Amygdala (tissue), 56 donors: ENCODE measurements around the gene MXRA8.
"Not testable (repeated sequence)": the region's sequence is repeated elsewhere in the genome, so short reads cannot be mapped to it uniquely, and the experiment has no call there.

Experiments
- DNase-seq, 56 donors: peaks; one replicate each; lab custom pipeline; 2025; lab: John Stamatoyannopoulos, UW

Gene MXRA8

GRCh38 chr1:1358433-1359271, at the start of gene MXRA8:
Gene MXRA8, minus strand, starts transcription at chr1:1358555. Its CDS starts 51 bp downstream, at chr1:1358504.
- DNase-seq: peak in 9 of 56 donors; percentile 17 to 58 (median 28)

- DNase-seq: no peak
Measured at GRCh38 chr1:1407636-1408318, 49.4 kb upstream of the MXRA8 start.

- DNase-seq: peak; percentile 60 to 97 (median 88)
Measured at GRCh38 chr1:1406821-1407635, 48.7 kb upstream of the MXRA8 start, which contains the start of gene MRPL20. Gene MRPL20, minus strand, starts transcription at chr1:1407293. Its CDS starts 76 bp downstream, at chr1:1407217.

- DNase-seq: no peak
Measured at GRCh38 chr1:1406101-1406820, 47.9 kb upstream of the MXRA8 start.

GRCh38 chr1:1403653-1404052, 45.3 kb upstream of the MXRA8 start:
- DNase-seq: peak in 2 of 56 donors; percentile 30 to 43

- DNase-seq: not testable (repeated sequence)
Measured at GRCh38 chr1:1402901-1403392, 44.6 kb upstream of the MXRA8 start.

- no peak for DNase-seq
Measured at GRCh38 chr1:1402072-1402900, 43.9 kb upstream of the MXRA8 start.

- DNase-seq: no peak
Measured at GRCh38 chr1:1401457-1402010, 43.2 kb upstream of the MXRA8 start.

- no peak for DNase-seq
Measured at GRCh38 chr1:1400576-1401456, 42.5 kb upstream of the MXRA8 start.

- no peak for DNase-seq
Measured at GRCh38 chr1:1399872-1400575, 41.7 kb upstream of the MXRA8 start.

- peak; percentile 78 to 99 (median 96) for DNase-seq
Measured at GRCh38 chr1:1399187-1399871, 41.0 kb upstream of the MXRA8 start, which contains the start of gene CCNL2. Gene CCNL2, minus strand, starts transcription at chr1:1399335. Its CDS starts 29 bp downstream, at chr1:1399306.

GRCh38 chr1:1398677-1399186, 40.4 kb upstream of the MXRA8 start:
- no peak for DNase-seq

GRCh38 chr1:1397839-1398523, 39.6 kb upstream of the MXRA8 start:
- DNase-seq: no peak

- no peak for DNase-seq
Measured at GRCh38 chr1:1395166-1395565, 36.8 kb upstream of the MXRA8 start.

GRCh38 chr1:1394116-1394515, 35.8 kb upstream of the MXRA8 start:
- no peak for DNase-seq
